Measurements from ENCODE around the gene LRP6. TPM values are rescaled to one million over a fixed set of nuclear protein-coding genes. Genes with fewer than 3 reads are reported as not detected.

Gene LRP6
- total and polyA plus RNA-seq, 2 of the 13 experiments (the other 11 are each of a cell fraction or from before 2014, with no cell fraction given): 33.8 to 42.0 TPM

DNA sequence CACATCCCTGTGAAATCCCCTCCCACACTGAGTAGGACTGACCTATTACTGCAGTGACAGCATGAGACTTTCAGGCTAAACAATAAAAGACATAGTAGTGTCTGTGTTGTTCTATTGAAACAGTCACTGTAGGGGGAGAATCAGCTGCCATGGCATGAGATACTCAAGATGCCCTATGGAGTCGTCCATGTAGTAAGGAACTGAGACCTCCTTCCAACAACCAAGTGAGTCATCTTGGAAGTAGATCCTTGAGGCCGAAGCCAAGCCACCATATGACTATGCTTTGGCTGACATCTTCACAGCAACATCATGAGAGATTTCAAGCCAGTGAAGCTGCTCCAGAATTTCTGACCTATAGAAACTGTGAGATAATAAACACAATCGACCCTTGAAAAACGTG, 12.1 kb upstream of the LRP6 start (continued):
- TF ChIP-seq AKNA (CRISPR knock-in tag; IDR thresholded peaks at IDR 0.05; ENCODE audit: borderline replicate concordance) (no peak), TOPORS (CRISPR knock-in tag; IDR thresholded peaks at IDR 0.05) (no peak), ZNF737 (CRISPR knock-in tag; IDR thresholded peaks at IDR 0.05; ENCODE audit: borderline replicate concordance) (no peak), PPARG (CRISPR knock-in tag; conservative IDR thresholded peaks at IDR 0.05) (no peak), ELF1 (CRISPR knock-in tag; IDR thresholded peaks at IDR 0.05) (no peak), TERF1 (CRISPR knock-in tag; IDR thresholded peaks at IDR 0.05) (no peak), EEA1 (CRISPR knock-in tag; IDR thresholded peaks at IDR 0.05; ENCODE audit: borderline replicate concordance) (no peak), SIN3A (IDR thresholded peaks at IDR 0.05; ENCODE audit: borderline replicate concordance, low read depth, low read length) (no peak), ZBTB33 (CRISPR knock-in tag; IDR thresholded peaks at IDR 0.05) (no peak)

Measured in HepG2 (cell line).